ENCODE results near the gene SLX4IP. TPM values are rescaled to one million over a fixed set of nuclear protein-coding genes. Genes with fewer than 3 reads are reported as not detected.

The SLX4IP gene
- total RNA-seq, 2 donors from 2014 or later = 4.7 to 5.8 TPM

- H3K4me1 ChIP-seq (ENCODE audit: control insufficient read depth in 1 of 2, low read depth in 2 of 2) = peaks cover 0 to 6% of the 10 kb centered on the region in 2 donors
- no peaks in the 10 kb centered on the region for H3K36me3 ChIP-seq
- no peaks in the 10 kb centered on the region for H3K27me3 ChIP-seq (replicated peaks; ENCODE audit: insufficient read depth)
- H3K4me3 ChIP-seq = no peak overlapping the region
- no peak overlapping the region for H3K27ac ChIP-seq
- H3K9me3 ChIP-seq = no peaks in the 10 kb centered on the region
- DNase-seq (ENCODE audit: low spot score) (no peak), ATAC-seq (ENCODE audit: insufficient number of reproducible peaks, low FRiP score, low read depth) (no peak)
- TF ChIP-seq, protein P1, sequence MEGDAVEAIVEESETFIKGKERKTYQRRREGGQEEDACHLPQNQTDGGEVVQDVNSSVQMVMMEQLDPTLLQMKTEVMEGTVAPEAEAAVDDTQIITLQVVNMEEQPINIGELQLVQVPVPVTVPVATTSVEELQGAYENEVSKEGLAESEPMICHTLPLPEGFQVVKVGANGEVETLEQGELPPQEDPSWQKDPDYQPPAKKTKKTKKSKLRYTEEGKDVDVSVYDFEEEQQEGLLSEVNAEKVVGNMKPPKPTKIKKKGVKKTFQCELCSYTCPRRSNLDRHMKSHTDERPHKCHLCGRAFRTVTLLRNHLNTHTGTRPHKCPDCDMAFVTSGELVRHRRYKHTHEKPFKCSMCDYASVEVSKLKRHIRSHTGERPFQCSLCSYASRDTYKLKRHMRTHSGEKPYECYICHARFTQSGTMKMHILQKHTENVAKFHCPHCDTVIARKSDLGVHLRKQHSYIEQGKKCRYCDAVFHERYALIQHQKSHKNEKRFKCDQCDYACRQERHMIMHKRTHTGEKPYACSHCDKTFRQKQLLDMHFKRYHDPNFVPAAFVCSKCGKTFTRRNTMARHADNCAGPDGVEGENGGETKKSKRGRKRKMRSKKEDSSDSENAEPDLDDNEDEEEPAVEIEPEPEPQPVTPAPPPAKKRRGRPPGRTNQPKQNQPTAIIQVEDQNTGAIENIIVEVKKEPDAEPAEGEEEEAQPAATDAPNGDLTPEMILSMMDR (IDR thresholded peaks at IDR 0.05) = no peak
Observed at GRCh38 chr20:10523443-10523842, 88.3 kb downstream of the SLX4IP start.

GRCh38 chr20:10524034-10524476 is 89.0 kb downstream of the SLX4IP start:
- H3K27me3 ChIP-seq (replicated peaks; ENCODE audit: insufficient read depth) = no peaks in the 10 kb centered on the region
- ATAC-seq (ENCODE audit: insufficient number of reproducible peaks, low FRiP score, low read depth) (no peak), DNase-seq (ENCODE audit: low spot score) (no peak)
- H3K4me1 ChIP-seq (ENCODE audit: control insufficient read depth in 1 of 2, low read depth in 2 of 2) = peaks cover 0 to 6% of the 10 kb centered on the region in 2 donors
- H3K27ac ChIP-seq = no peak overlapping the region
- H3K9me3 ChIP-seq = no peaks in the 10 kb centered on the region
- TF ChIP-seq, protein P1 (IDR thresholded peaks at IDR 0.05) = no peak
- no peak overlapping the region for H3K4me3 ChIP-seq
- no peaks in the 10 kb centered on the region for H3K36me3 ChIP-seq

DNA sequence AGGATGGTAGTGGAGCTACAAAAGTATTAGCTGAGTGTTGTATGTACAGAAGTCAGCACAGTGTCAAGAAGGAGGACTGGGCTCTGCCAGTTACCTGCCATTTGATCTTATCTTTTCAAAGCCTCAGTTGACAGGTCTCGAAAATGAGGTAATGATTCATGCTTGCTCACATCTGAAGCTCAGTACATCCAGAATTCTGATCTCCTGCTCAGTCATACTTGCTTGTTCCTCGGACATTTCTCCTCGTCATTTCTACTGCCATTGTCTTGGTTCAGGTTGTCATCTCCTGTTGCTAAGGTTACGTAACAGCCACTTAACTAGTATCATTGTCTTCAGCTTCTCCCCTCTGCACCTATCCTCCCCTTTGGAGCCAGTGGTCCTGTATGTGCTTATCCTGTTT is 89.5 kb downstream of the SLX4IP start:
- Histone ChIP-seq H3K4me3 (no peak overlapping the region), H3K27me3 (replicated peaks; ENCODE audit: insufficient read depth) (no peaks in the 10 kb centered on the region), H3K4me1 (ENCODE audit: control insufficient read depth in 1 of 2, low read depth in 2 of 2) (peaks cover 0 to 6% of the 10 kb centered on the region in 2 donors), H3K9me3 (no peaks in the 10 kb centered on the region), H3K27ac (no peak overlapping the region), H3K36me3 (no peaks in the 10 kb centered on the region)
- ATAC-seq (ENCODE audit: insufficient number of reproducible peaks, low FRiP score, low read depth) (no peak), DNase-seq (ENCODE audit: low spot score) (no peak)
- TF ChIP-seq, protein P1 (IDR thresholded peaks at IDR 0.05) = no peak

- no peak overlapping the region for H3K4me3 ChIP-seq
- H3K36me3 ChIP-seq = no peaks in the 10 kb centered on the region
- no peak overlapping the region for H3K27ac ChIP-seq
- H3K4me1 ChIP-seq (ENCODE audit: control insufficient read depth in 1 of 2, low read depth in 2 of 2) = peaks cover 0 to 6% of the 10 kb centered on the region in 2 donors
- no peaks in the 10 kb centered on the region for H3K9me3 ChIP-seq
- H3K27me3 ChIP-seq (replicated peaks; ENCODE audit: insufficient read depth) = no peaks in the 10 kb centered on the region
- TF ChIP-seq, protein P1 (IDR thresholded peaks at IDR 0.05) = no peak
- ATAC-seq (ENCODE audit: insufficient number of reproducible peaks, low FRiP score, low read depth) (no peak), DNase-seq (ENCODE audit: low spot score) (no peak)
Observed at GRCh38 chr20:10527781-10528180, 92.7 kb downstream of the SLX4IP start.

DNA sequence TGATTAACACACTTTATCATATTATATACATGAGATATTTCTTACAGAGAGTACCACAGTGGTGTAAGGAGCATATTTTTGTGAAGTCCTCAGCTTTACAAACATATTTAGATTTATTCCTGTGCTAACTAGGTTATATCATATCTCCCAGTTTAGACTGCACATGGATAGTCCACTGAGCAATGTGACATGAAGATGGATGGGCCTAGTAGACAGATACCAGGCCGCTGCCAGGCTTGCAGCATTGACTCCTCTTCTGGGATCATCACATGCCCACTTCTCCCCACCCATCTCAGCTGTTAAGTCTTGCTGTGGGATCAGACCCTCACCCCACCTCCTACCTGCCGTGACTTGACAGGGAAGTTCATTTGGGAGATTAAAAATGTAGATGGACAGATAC is 95.8 kb downstream of the SLX4IP start:
- H3K9me3 ChIP-seq = no peaks in the 10 kb centered on the region
- no peak for DNase-seq (ENCODE audit: low spot score)
- TF ChIP-seq, protein P1 (IDR thresholded peaks at IDR 0.05) = no peak
- H3K27ac ChIP-seq = no peak overlapping the region
- no peaks in the 10 kb centered on the region for H3K36me3 ChIP-seq
- no peaks in the 10 kb centered on the region for H3K27me3 ChIP-seq (replicated peaks; ENCODE audit: insufficient read depth)
- H3K4me1 ChIP-seq (ENCODE audit: control insufficient read depth in 1 of 2, low read depth in 2 of 2) = no peaks in the 10 kb centered on the region
- no peak overlapping the region for H3K4me3 ChIP-seq
- ATAC-seq (ENCODE audit: insufficient number of reproducible peaks, low FRiP score, low read depth) = no peak
